K562 (cell line): ENCODE data around the gene CPT1B. TPM values are rescaled to one million over a fixed set of nuclear protein-coding genes. Genes with fewer than 3 reads are reported as not detected.

Source experiments
- FOS ChIP-seq: IDR thresholded peaks from 3 replicates; pipeline ENCODE4 v1.6.1; 2011; ENCODE audit not compliant: insufficient read length; ENCODE audit errors: extremely low read depth
- HDAC8 ChIP-seq: fragments of 450-650 bp; IDR thresholded peaks from 2 replicates; pipeline ENCODE4 v1.6.1; 2016; ENCODE audit warnings: mild to moderate bottlenecking, missing genetic modification characterization, moderate library complexity, missing compliant biosample characterization
- NBN ChIP-seq: fragments of 450-650 bp; IDR thresholded peaks from 2 replicates; pipeline ENCODE4 v1.6.1; 2016; ENCODE audit warnings: low read depth, mild to moderate bottlenecking
- NFATC3 ChIP-seq: fragments of 450-650 bp; IDR thresholded peaks from 2 replicates; pipeline ENCODE4 v1.6.1; 2017; ENCODE audit warnings: mild to moderate bottlenecking
- REST ChIP-seq, 2 experiments: fragments of 450-650 bp; formaldehyde crosslinking in 1 of 2; IDR thresholded peaks; 2 replicates each; pipeline versions ENCODE4 v1.4.0 to v1.6.1; 2014 to 2020; ENCODE audit warnings: mild to moderate bottlenecking in 2 of 2, borderline replicate concordance in 1 of 2, low read depth in 1 of 2
- ZNF23 ChIP-seq: fragments of 250-450 bp; sonication (Bioruptor Pico); IDR thresholded peaks from 2 replicates; pipeline ENCODE4 v1.4.0; 2020; ENCODE audit warnings: mild to moderate bottlenecking
- ZNF75A ChIP-seq: fragments of 450-650 bp; formaldehyde crosslinking; IDR thresholded peaks from 2 replicates; pipeline ENCODE4 v1.4.0; 2020; ENCODE audit warnings: mild to moderate bottlenecking
- polyA plus RNA-seq, 8 experiments: library from polyadenylated mRNA; depleted of rRNA in 4 of 8; stranded (reverse) in 5 of 8; unstranded in 3 of 8; fragments of >200 nt; fragmentation: Nextera tagmentation in 2 of 8; fragmentation: Illumina TruSeq in 1 of 8; extraction: Ambion mirVana in 2 of 8; extraction: Trizol in 1 of 8; gene quantifications; 2 replicates each; pipeline versions ENCODE4 v1.2.1 to v1.2.3, GENCODE V29; 2011 to 2014; ENCODE audit warnings: inconsistent platforms in 1 of 8, missing spikeins in 1 of 8
- total RNA-seq, 7 experiments: library from RNA; depleted of rRNA in 6 of 7; stranded (reverse); fragments of >200 nt in 6 of 7; fragmentation: Illumina TruSeq in 2 of 7; extraction: Trizol in 2 of 7; gene quantifications; 2 replicates each; pipeline versions ENCODE4 v1.2.1 to v1.2.3, GENCODE V29; 2011 to 2021; ENCODE audit warnings: low replicate concordance in 1 of 7
- TF ChIP-seq, protein P1 (sequence below): sonication (generic); formaldehyde crosslinking; IDR thresholded peaks from 2 replicates; pipeline ENCODE4 v1.8.1; 2023; ENCODE audit warnings: missing genetic modification reagents, mild to moderate bottlenecking, borderline replicate concordance
- TF ChIP-seq, protein P2 (sequence below): IDR thresholded peaks from 2 replicates; pipeline ENCODE4 v1.6.1; 2016; ENCODE audit warnings: missing genetic modification characterization, missing compliant biosample characterization

Gene CPT1B
- total and polyA plus RNA-seq, 9 of the 15 experiments (the other 6 are each of a cell fraction or from before 2014, with no cell fraction given): 0.35 to 6.1 (median 2.6) TPM

DNA sequence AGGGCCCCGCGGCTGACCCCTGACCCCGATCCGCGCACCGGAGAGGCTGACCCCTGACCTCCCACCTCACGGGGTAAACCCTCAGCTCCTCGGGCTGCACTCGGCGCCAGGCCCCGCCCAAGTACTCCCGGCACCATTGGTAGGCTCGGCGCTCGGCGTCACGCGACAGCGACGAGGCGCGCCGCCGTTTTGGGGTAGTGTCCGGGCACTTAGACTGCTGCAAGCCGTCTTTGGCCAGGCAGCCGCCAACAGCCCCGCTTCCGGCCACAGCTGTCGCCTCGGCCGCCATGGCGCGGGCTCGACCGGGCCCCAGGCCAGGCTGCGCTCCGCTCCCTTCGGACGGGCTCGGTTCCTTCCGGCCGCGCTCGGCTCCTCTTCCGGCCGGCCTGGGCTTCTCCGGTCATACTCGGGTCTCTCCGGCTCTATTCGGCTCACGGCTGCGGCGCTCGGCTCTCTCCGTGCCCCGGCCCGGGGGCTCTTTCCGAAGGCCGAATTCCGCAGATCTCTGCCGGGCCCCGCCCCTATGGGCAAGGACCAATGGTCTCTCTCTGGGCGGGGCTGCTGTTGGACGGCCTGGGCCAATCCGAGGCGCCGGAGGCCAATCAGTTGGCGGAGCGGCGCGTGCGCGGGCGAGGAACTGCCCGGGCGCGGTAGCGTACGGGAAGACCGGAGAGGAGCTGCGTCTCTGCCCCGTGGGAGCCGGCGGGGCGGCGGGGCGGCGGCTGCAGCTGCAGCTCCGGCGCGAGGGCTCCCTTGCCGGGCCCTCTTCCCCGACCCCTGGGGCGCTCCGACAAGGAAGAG lies 4.5 kb upstream of the CPT1B start, which contains the start of gene CHKB (continued):
- TF ChIP-seq, protein P1, sequence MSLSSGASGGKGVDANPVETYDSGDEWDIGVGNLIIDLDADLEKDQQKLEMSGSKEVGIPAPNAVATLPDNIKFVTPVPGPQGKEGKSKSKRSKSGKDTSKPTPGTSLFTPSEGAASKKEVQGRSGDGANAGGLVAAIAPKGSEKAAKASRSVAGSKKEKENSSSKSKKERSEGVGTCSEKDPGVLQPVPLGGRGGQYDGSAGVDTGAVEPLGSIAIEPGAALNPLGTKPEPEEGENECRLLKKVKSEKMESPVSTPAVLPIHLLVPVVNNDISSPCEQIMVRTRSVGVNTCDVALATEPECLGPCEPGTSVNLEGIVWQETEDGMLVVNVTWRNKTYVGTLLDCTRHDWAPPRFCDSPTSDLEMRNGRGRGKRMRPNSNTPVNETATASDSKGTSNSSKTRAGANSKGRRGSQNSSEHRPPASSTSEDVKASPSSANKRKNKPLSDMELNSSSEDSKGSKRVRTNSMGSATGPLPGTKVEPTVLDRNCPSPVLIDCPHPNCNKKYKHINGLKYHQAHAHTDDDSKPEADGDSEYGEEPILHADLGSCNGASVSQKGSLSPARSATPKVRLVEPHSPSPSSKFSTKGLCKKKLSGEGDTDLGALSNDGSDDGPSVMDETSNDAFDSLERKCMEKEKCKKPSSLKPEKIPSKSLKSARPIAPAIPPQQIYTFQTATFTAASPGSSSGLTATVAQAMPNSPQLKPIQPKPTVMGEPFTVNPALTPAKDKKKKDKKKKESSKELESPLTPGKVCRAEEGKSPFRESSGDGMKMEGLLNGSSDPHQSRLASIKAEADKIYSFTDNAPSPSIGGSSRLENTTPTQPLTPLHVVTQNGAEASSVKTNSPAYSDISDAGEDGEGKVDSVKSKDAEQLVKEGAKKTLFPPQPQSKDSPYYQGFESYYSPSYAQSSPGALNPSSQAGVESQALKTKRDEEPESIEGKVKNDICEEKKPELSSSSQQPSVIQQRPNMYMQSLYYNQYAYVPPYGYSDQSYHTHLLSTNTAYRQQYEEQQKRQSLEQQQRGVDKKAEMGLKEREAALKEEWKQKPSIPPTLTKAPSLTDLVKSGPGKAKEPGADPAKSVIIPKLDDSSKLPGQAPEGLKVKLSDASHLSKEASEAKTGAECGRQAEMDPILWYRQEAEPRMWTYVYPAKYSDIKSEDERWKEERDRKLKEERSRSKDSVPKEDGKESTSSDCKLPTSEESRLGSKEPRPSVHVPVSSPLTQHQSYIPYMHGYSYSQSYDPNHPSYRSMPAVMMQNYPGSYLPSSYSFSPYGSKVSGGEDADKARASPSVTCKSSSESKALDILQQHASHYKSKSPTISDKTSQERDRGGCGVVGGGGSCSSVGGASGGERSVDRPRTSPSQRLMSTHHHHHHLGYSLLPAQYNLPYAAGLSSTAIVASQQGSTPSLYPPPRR (CRISPR knock-in tag): no peak
- TF ChIP-seq FOS: peak; percentile 60
- no peak for TF ChIP-seq REST (IDR thresholded peaks at IDR 0.05; ENCODE audit: borderline replicate concordance)
- TF ChIP-seq REST (CRISPR knock-in tag; IDR thresholded peaks at IDR 0.05; ENCODE audit: low read depth): 0 out of 2 replicates have a peak, but pooled peaks have one; percentile 46
- no peak for TF ChIP-seq ZNF23
- TF ChIP-seq NBN: no peak
- no peak for TF ChIP-seq HDAC8 (tag)
- TF ChIP-seq ZNF75A (CRISPR knock-in tag): no peak
- TF ChIP-seq NFATC3: no peak
- TF ChIP-seq, protein P2, sequence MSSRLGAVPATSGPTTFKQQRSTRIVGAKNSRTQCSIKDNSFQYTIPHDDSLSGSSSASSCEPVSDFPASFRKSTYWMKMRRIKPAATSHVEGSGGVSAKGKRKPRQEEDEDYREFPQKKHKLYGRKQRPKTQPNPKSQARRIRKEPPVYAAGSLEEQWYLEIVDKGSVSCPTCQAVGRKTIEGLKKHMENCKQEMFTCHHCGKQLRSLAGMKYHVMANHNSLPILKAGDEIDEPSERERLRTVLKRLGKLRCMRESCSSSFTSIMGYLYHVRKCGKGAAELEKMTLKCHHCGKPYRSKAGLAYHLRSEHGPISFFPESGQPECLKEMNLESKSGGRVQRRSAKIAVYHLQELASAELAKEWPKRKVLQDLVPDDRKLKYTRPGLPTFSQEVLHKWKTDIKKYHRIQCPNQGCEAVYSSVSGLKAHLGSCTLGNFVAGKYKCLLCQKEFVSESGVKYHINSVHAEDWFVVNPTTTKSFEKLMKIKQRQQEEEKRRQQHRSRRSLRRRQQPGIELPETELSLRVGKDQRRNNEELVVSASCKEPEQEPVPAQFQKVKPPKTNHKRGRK: no peak
